Measurements from ENCODE around the gene NMNAT2. TPM values are rescaled to one million over a fixed set of nuclear protein-coding genes. Genes with fewer than 3 reads are reported as not detected.

Gene NMNAT2
- total and polyA plus RNA-seq, 10 of the 15 experiments (the other 5 are each of a cell fraction or from before 2014, with no cell fraction given), result 0.02 to 2.0 (median 0.60) TPM

DNA sequence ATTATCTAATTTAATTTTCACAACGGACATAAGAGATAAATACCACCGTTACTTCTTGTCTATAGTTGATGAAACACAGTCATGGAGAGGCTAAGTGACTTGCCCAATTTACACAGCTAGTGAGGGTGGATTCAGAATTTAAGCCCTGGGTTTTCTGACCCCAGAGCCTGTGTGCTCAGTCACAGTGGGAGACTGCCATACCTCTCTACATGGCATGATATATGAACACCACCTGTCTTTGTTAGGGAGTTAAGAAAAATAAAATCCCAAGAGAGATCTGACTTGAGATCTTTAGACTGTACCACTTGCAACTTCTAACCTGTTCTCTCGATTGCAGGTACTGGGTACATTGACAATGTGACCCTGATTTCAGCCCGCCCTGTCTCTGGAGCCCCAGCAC lies 191.8 kb downstream of the NMNAT2 start:
- H3K4me1 ChIP-seq (ENCODE audit: control insufficient read depth, insufficient read depth, low read length), result peaks cover 6% of the 10 kb centered on the region; the same call in 1 of the 2 replicates
- RAD21 ChIA-PET (ENCODE audit: unreplicated experiment), result interaction anchor here (0.6 to 4.0 kb wide), 8 partner anchors 17 to 264 kb away, joined by 3 to 33 read pairs (median 4); no protein-coding TSS in a partner anchor
- in situ Hi-C loops (cut with MboI), result loop anchor here (5.0 kb wide), 1 partner anchor 269 kb away; no protein-coding TSS in a partner anchor
- ATAC-seq (no peak), FAIRE-seq (no peak), DNase-seq (ENCODE audit: low read depth, low spot score) (no peak)
- WGBS (ENCODE audit: insufficient coverage, insufficient replicate concordance, low lambda C conversion rate, missing lambda C conversion rate), result 23% methylated on average over 4 of the region's 4 CpGs
- SMC1A ChIA-PET (ENCODE audit: uncharacterized antibody, unreplicated experiment), result interaction anchor here (0.7 to 7.2 kb wide), 11 partner anchors 14 to 264 kb away, joined by 3 to 66 read pairs (median 6); no protein-coding TSS in a partner anchor
- CTCF ChIA-PET, result interaction anchor here (0.6 to 9.8 kb wide), 8 partner anchors 21 to 265 kb away, joined by 3 to 126 read pairs (median 4); no protein-coding TSS in a partner anchor
- H3K9me3 ChIP-seq (replicated peaks; ENCODE audit: control insufficient read depth, insufficient read depth, low read length), result no peaks in the 10 kb centered on the region
- no peak overlapping the region for H2AFZ ChIP-seq (ENCODE audit: control insufficient read depth, low read depth, low read length)
- H4K20me1 ChIP-seq (ENCODE audit: control insufficient read depth, insufficient read depth), result no peaks in the 10 kb centered on the region
- no peak overlapping the region for H3K4me3 ChIP-seq
- no peaks in the 10 kb centered on the region for H3K27me3 ChIP-seq (replicated peaks in 1 of 2; ENCODE audit: control insufficient read depth in 2 of 2, insufficient read depth in 2 of 2, low read length in 1 of 2)
- no TSS peak for BruUV-seq (replicated peaks)
- no peak overlapping the region for H3K27ac ChIP-seq (ENCODE audit: control insufficient read depth, insufficient read depth)
- no peaks in the 10 kb centered on the region for H3K36me3 ChIP-seq (ENCODE audit: control insufficient read depth in 2 of 2, insufficient read depth in 2 of 2, low read length in 1 of 2)
- H3K4me2 ChIP-seq (ENCODE audit: control insufficient read depth, insufficient read depth), result no peak overlapping the region
- intact Hi-C loops (cut with micrococcal nuclease; ENCODE audit: unreplicated experiment), result loop anchor here (5.0 kb wide), 1 partner anchor 199 kb away; no protein-coding TSS in a partner anchor
- H3K9ac ChIP-seq (ENCODE audit: control insufficient read depth, insufficient read depth, low read length), result no peak overlapping the region
- POLR2A ChIA-PET, result interaction anchor here (1.7 kb wide), 1 partner anchor 264 kb away, joined by 3 read pairs; no protein-coding TSS in a partner anchor
- no peaks in the 10 kb centered on the region for H3K79me2 ChIP-seq (ENCODE audit: control insufficient read depth, insufficient read depth, low read length)
- TF ChIP-seq NR2C2 (IDR thresholded peaks at IDR 0.05; ENCODE audit: borderline replicate concordance, control insufficient read depth, insufficient read length, low read depth), result no peak
- no peak for TF ChIP-seq HDGF (IDR thresholded peaks at IDR 0.05)
- no peak for TF ChIP-seq SMC3 (IDR thresholded peaks at IDR 0.05; ENCODE audit: borderline replicate concordance, low read length)
- no peak for TF ChIP-seq KAT2A (conservative IDR thresholded peaks at IDR 0.05; ENCODE audit: control insufficient read depth, low read depth, low read length)
- TF ChIP-seq, protein P1, sequence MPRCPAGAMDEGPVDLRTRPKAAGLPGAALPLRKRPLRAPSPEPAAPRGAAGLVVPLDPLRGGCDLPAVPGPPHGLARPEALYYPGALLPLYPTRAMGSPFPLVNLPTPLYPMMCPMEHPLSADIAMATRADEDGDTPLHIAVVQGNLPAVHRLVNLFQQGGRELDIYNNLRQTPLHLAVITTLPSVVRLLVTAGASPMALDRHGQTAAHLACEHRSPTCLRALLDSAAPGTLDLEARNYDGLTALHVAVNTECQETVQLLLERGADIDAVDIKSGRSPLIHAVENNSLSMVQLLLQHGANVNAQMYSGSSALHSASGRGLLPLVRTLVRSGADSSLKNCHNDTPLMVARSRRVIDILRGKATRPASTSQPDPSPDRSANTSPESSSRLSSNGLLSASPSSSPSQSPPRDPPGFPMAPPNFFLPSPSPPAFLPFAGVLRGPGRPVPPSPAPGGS (IDR thresholded peaks at IDR 0.05; ENCODE audit: borderline replicate concordance, insufficient read depth, low read depth, low read length, poor library complexity, severe bottlenecking), result no peak
- TF ChIP-seq CBX5 (IDR thresholded peaks at IDR 0.05; ENCODE audit: low read depth), result no peak
- TF ChIP-seq, protein P2, sequence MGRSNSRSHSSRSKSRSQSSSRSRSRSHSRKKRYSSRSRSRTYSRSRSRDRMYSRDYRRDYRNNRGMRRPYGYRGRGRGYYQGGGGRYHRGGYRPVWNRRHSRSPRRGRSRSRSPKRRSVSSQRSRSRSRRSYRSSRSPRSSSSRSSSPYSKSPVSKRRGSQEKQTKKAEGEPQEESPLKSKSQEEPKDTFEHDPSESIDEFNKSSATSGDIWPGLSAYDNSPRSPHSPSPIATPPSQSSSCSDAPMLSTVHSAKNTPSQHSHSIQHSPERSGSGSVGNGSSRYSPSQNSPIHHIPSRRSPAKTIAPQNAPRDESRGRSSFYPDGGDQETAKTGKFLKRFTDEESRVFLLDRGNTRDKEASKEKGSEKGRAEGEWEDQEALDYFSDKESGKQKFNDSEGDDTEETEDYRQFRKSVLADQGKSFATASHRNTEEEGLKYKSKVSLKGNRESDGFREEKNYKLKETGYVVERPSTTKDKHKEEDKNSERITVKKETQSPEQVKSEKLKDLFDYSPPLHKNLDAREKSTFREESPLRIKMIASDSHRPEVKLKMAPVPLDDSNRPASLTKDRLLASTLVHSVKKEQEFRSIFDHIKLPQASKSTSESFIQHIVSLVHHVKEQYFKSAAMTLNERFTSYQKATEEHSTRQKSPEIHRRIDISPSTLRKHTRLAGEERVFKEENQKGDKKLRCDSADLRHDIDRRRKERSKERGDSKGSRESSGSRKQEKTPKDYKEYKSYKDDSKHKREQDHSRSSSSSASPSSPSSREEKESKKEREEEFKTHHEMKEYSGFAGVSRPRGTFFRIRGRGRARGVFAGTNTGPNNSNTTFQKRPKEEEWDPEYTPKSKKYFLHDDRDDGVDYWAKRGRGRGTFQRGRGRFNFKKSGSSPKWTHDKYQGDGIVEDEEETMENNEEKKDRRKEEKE (IDR thresholded peaks at IDR 0.05), result no peak
- no peak for TF ChIP-seq REST (IDR thresholded peaks at IDR 0.05; ENCODE audit: low read depth, low read length)
- no peak for TF ChIP-seq NFIC (IDR thresholded peaks at IDR 0.05; ENCODE audit: low read depth, low read length)
- TF ChIP-seq PBX3 (IDR thresholded peaks at IDR 0.05; ENCODE audit: insufficient replicate concordance, low read depth, low read length), result no peak
- no peak for TF ChIP-seq NR2F1 (conservative IDR thresholded peaks at IDR 0.05)
- no peak for TF ChIP-seq ZBTB33 (IDR thresholded peaks at IDR 0.05)

Data from GM12878 (cell line).